Measurements from ENCODE around the gene DUS1L.

The DUS1L gene

GRCh38 chr17:82031885-82032627 is 33.5 kb downstream of the DUS1L start:
- in situ Hi-C loops (cut with HindIII; ENCODE audit: low pct_ligation_motif_present, low sequenced_read_pairs) = loop anchor here (10.0 kb wide), 1 partner anchor 57 kb away; the partner anchor contains the start of gene ASPSCR1
- DNase-seq = no peak
- Histone ChIP-seq H3K27ac (no peak overlapping the region), H3K4me3 (ENCODE audit: low read depth, low read length) (peak overlapping the region; percentile 57), H3K27me3 (replicated peaks) (no peaks in the 10 kb centered on the region), H3K36me3 (replicated peaks) (no peaks in the 10 kb centered on the region)
- no peak for TF ChIP-seq CTCF (IDR thresholded peaks at IDR 0.05; ENCODE audit: low read depth, low read length, missing control alignments)

GRCh38 chr17:82031303-82031884 is 34.2 kb downstream of the DUS1L start, which contains the start of gene RAC3:
Gene RAC3 (plus strand): TSS chr17:82031678. CDS start chr17:82031762, 84 bp downstream.
- TF ChIP-seq CTCF (IDR thresholded peaks at IDR 0.05; ENCODE audit: low read depth, low read length, missing control alignments) = no peak
- no peak for DNase-seq
- in situ Hi-C loops (cut with HindIII; ENCODE audit: low pct_ligation_motif_present, low sequenced_read_pairs) = loop anchor here (10.0 kb wide), 1 partner anchor 57 kb away; the partner anchor contains the start of gene ASPSCR1
- H3K27ac ChIP-seq = no peak within 1 kb of the TSS
- peak within 1 kb of the TSS; percentile 59 for H3K4me3 ChIP-seq (ENCODE audit: low read depth, low read length)
- no peaks in the 10 kb centered on the region for H3K36me3 ChIP-seq (replicated peaks)
- H3K27me3 ChIP-seq (replicated peaks) = no peaks in the 10 kb centered on the region

- peak; percentile 64 for DNase-seq
- Histone ChIP-seq H3K27me3 (replicated peaks) (no peaks in the 10 kb centered on the region), H3K36me3 (replicated peaks) (no peaks in the 10 kb centered on the region), H3K27ac (no peak overlapping the region), H3K4me3 (ENCODE audit: low read depth, low read length) (peak overlapping the region; percentile 59)
- peak; percentile 87 for TF ChIP-seq CTCF (IDR thresholded peaks at IDR 0.05; ENCODE audit: low read depth, low read length, missing control alignments)
- in situ Hi-C loops (cut with HindIII; ENCODE audit: low pct_ligation_motif_present, low sequenced_read_pairs) = loop anchor here (10.0 kb wide), 1 partner anchor 56 kb away; the partner anchor contains the start of gene ASPSCR1
Observed at GRCh38 chr17:82030470-82031302, 34.9 kb downstream of the DUS1L start.

GRCh38 chr17:82029990-82030469 is 35.6 kb downstream of the DUS1L start:
- no peak for TF ChIP-seq CTCF (IDR thresholded peaks at IDR 0.05; ENCODE audit: low read depth, low read length, missing control alignments)

GRCh38 chr17:82029391-82029790 is 36.2 kb downstream of the DUS1L start:
- no peaks in the 10 kb centered on the region for H3K36me3 ChIP-seq (replicated peaks)
- in situ Hi-C loops (cut with HindIII; ENCODE audit: low pct_ligation_motif_present, low sequenced_read_pairs) = no loop called here
- no peaks in the 10 kb centered on the region for H3K27me3 ChIP-seq (replicated peaks)
- H3K4me3 ChIP-seq (ENCODE audit: low read depth, low read length) = no peak overlapping the region
- TF ChIP-seq CTCF (IDR thresholded peaks at IDR 0.05; ENCODE audit: low read depth, low read length, missing control alignments) = no peak
- no peak for DNase-seq
- no peak overlapping the region for H3K27ac ChIP-seq

More at GRCh38 chr17:82029990-82030469, 35.6 kb downstream of the DUS1L start:
- no peaks in the 10 kb centered on the region for H3K27me3 ChIP-seq (replicated peaks)
- H3K27ac ChIP-seq = no peak overlapping the region
- H3K36me3 ChIP-seq (replicated peaks) = no peaks in the 10 kb centered on the region
- H3K4me3 ChIP-seq (ENCODE audit: low read depth, low read length) = no peak overlapping the region
- DNase-seq = no peak
- in situ Hi-C loops (cut with HindIII; ENCODE audit: low pct_ligation_motif_present, low sequenced_read_pairs) = loop anchor here (10.0 kb wide), 1 partner anchor 55 kb away; the partner anchor contains the start of gene ASPSCR1
